PC-3 (cell line): ENCODE data around the gene TMPRSS13.

Source experiments
- CTCF ChIP-seq: fragments of 300-600 bp; sonication (generic); conservative IDR thresholded peaks from 2 replicates; pipeline ENCODE4 v1.5.1; 2017; ENCODE audit warnings: antibody characterized with exemption, low read depth, mild to moderate bottlenecking, low read length
- EZH2 ChIP-seq: fragments of 300-600 bp; sonication (generic); IDR thresholded peaks from one replicate; pipeline ENCODE4 v1.6.1; 2017; ENCODE audit warnings: antibody characterized with exemption, mild to moderate bottlenecking, low read length; ENCODE audit not compliant: unreplicated experiment
- EZH2phosphoT487 ChIP-seq: fragments of 300-600 bp; sonication (generic); IDR thresholded peaks from 2 replicates; pipeline ENCODE4 v1.6.1; 2018; ENCODE audit warnings: mild to moderate bottlenecking, antibody characterized with exemption, low read length, borderline replicate concordance

- TF ChIP-seq CTCF (no peak), EZH2 (no peak), EZH2phosphoT487 (no peak)
Observed at GRCh38 chr11:117857734-117858414, 71.3 kb downstream of the TMPRSS13 start.
